Posterior vena cava (tissue), 2 donors: ENCODE results near the gene DLG2. TPM values are rescaled to one million over a fixed set of nuclear protein-coding genes. Genes with fewer than 3 reads are reported as not detected.
"Not testable (repeated sequence)": the region's sequence is repeated elsewhere in the genome, so short reads cannot be mapped to it uniquely, and the experiment has no call there.

Source experiments
- DNase-seq: peaks from one replicate; pipeline ENCODE4 v3.0.0-alpha.2; 2020; ENCODE audit warnings: low spot score
- intact Hi-C, 2 donors: fragments of 100-400 bp; cut with DNase I; formaldehyde crosslinking; loops; one replicate each; pipeline versions ENCODE4 v1.14.1 to v1.14.2; 2022 to 2023
- total RNA-seq, 2 donors: library from RNA; stranded (reverse); fragmentation: NEBNext Ultra II Directional; extraction: Animal tissue kit (Norgen Biotek cat#: 25700); gene quantifications; one replicate each; pipeline ENCODE4 v1.2.1, GENCODE V29; 2021
- donor health status: DM: yes; HTN: yes; CAD: no.
- donor health status: DM: yes; HTN: yes; CAD: no.

Gene DLG2
- total RNA-seq, 2 donors from 2014 or later: 17.2 to 20.5 TPM

DNA sequence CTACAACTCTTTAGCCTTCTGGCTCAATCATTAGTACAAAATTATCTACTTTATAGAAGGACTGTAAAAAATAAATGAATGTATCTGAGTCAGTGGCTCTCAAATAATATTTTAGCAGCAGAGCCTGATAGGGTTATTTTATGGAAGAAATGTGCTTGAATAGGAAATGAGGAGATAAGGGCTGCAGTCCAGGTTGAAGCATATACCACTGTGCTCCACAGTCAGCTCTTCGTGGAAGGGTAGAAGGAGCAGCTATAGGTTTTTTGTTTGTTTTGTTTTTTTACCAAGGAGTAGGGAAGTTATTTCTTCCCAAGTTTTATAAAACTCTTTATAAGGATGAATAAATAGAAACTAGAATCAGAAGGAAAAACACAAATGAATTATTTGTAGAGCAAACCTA is 242.0 kb downstream of the DLG2 start:
- intact Hi-C loops: no loop called here
- DNase-seq: no peak

- intact Hi-C loops: no loop called here
- no peak for DNase-seq
These were observed 248.1 kb downstream of the DLG2 start for GRCh38 chr11:85379066-85379465.

- DNase-seq: no peak
- intact Hi-C loops: no loop called here
These were observed 249.2 kb downstream of the DLG2 start for GRCh38 chr11:85377901-85378300.

DNA sequence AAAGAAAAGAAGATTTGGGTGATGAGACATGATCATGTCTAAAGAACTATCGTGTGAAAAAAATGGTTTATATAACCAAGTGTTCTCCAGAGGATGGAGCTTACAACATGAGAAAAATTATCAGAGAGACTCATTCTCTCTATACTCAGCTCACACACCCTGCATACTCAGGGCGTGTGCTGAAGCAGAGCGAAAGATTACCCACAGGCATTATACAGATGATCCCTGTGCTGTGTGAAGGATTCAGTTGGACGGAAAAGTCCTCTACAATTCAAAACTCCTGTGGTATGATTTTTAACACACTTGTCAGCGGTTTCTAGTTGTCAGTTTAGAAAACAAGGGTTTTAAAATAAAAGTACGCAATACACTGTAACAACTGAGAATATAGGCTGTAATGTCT is 267.3 kb downstream of the DLG2 start:
- intact Hi-C loops: no loop called here
- no peak for DNase-seq

DNA sequence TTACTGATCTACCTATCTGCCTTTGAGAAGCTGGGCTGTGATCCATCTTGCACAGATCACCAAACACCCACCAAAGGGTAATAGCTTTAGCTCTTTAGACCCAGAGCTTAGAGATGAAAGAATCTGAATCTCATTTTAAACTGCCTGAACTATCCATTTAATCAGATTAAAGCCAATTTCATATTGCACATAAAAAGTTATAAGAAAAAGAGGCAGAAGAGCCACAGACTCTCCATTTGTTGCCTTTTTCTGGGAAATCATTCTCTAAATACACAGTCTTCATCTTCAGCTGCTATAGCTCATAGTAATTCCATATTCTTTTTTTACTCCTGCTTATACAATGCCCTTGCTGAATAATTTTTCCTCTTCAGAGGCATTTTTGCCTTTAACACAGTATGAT is 271.2 kb downstream of the DLG2 start:
- DNase-seq: no peak
- intact Hi-C loops: no loop called here

DNA sequence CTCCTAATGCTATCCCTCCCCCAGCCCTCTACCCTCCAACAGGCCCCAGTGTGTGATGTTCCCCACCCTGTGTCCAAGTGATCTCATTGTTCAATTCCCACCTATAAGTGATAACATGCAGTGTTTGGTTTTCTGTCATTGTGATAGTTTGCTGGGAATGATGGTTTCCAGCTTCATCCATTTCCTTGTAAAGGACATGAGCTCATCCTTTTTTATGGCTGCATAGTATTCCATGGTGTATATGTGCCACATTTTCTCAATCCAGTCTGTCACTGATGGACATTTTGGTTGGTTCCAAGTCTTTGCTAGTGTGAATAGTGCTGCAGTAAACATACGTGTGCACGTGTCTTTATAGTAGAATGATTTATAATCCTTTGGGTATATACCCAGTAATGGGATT is 277.6 kb downstream of the DLG2 start:
- DNase-seq, intact Hi-C loops: not testable (repeated sequence)

DNA sequence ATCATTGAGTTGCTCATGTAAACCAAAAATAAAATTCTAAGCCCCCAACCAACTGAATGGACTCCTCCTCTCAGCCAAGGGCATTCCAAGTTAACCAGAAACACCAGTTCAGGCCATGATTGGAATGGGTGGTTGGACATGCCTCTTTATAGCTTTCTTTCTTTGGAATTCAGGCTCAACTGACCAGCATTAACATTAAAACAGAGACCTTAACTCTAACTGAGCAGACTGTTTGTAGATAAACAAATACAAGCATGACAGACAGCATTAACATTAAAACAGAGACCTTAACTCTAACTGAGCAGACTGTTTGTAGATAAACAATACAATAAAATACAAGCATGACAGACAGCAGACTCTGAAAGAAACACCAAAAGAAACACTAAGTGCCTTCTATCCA is 278.2 kb downstream of the DLG2 start:
- intact Hi-C loops: no loop called here
- DNase-seq: no peak

DNA sequence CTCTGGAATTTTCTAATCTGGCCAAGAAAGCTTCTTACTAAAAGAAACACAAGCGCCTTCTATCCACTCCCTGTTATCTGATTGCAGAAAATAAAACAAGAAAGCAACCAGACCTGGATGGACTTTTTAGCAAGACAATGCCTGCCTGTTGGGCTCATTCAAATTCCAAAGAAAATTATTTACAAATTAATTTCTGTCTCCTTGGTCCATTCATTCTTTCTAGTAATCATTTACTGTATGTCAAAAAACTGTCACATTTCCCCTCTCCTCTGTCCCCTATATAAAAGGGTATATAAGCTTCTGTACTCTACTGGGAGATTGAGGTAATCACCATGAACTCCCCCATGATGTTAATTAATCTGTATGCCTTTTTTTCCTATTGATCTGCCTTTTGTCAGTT is 279.9 kb downstream of the DLG2 start:
- intact Hi-C loops: no loop called here
- no peak for DNase-seq

- intact Hi-C loops: no loop called here
- no peak for DNase-seq
These were observed 280.7 kb downstream of the DLG2 start for GRCh38 chr11:85346484-85346883.

DNA sequence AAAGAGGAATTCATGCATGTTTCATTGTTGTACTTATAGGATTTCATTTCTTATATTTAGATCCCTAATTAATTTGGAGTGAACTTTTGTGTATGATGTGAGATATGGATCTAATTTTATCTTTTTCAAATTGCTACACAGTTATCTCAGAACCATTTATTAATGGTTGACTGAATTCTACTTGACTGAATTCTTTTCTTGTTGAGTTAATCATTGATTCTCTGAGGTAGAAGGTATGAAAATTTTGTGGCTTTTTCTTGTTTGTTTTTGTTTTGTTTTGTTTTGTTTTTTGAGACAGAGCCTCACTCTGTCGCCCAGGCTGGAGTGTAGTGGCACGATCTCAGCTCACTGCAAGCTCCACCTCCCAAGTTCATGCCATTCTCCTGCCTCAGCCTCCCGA is 286.3 kb downstream of the DLG2 start:
- DNase-seq, intact Hi-C loops: not testable (repeated sequence)

GRCh38 chr11:85318573-85318972 is 308.6 kb downstream of the DLG2 start:
- intact Hi-C loops: no loop called here
- DNase-seq: no peak

- intact Hi-C loops: no loop called here
- DNase-seq: no peak
These were observed 310.2 kb downstream of the DLG2 start for GRCh38 chr11:85316967-85317366.

GRCh38 chr11:85313741-85314140 is 313.4 kb downstream of the DLG2 start:
- DNase-seq: no peak
- intact Hi-C loops: no loop called here

- DNase-seq: no peak
- intact Hi-C loops: no loop called here
These were observed 316.7 kb downstream of the DLG2 start for GRCh38 chr11:85310479-85310878.

GRCh38 chr11:85307366-85307765 is 319.8 kb downstream of the DLG2 start:
- DNase-seq: no peak
- intact Hi-C loops: no loop called here

- no peak for DNase-seq
These were observed 325.1 kb downstream of the DLG2 start for GRCh38 chr11:85301895-85302678.

GRCh38 chr11:85299258-85299942 is 327.7 kb downstream of the DLG2 start:
- intact Hi-C loops: no loop called here

More at GRCh38 chr11:85301895-85302678, 325.1 kb downstream of the DLG2 start:
- intact Hi-C loops: no loop called here

GRCh38 chr11:85295694-85296271 is 331.4 kb downstream of the DLG2 start:
- intact Hi-C loops: no loop called here
- DNase-seq: no peak

More at GRCh38 chr11:85299258-85299942, 327.7 kb downstream of the DLG2 start:
- no peak for DNase-seq

DNA sequence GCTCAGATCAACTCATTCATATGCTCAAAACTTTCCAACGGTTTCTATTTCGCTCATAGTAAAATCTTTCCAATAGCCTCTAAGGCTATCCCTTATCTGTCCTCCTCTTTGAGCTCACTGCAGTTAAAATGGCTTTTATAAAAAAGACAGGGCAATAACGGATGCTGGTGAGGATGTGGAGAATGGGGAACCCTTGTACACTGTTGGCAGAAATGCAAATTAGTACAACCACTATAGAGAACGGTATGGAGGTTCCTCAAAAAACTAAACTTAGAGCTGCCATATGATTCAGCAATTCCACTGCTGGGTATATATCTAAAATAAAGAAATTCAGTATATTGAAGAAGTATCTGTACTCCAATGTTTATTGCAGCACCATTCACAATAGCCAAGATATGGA is 345.6 kb downstream of the DLG2 start:
- intact Hi-C loops: no loop called here
- no peak for DNase-seq

GRCh38 chr11:85279267-85279666 is 347.9 kb downstream of the DLG2 start:
- DNase-seq: no peak
- intact Hi-C loops: no loop called here

DNA sequence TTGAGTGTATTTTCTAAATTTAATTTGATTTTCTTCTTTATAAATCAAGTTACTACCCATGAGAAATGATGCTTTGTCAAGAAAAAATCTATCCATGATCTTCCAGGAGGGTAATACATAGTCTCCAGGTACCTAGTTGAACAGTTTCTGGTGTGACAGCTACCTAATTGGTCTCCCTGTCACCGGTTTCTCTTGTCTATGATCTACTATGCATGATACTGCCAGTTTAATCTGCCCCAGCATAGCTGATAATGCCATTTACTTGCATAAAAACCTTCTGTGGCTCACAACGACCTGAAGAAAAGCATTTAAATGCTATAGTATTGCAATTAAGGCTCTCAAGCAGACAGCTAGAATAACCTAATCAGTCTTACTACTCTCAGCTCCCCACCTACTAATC is 349.5 kb downstream of the DLG2 start:
- intact Hi-C loops: no loop called here
- no peak for DNase-seq
